ENCODE data around the gene TSC22D4. TPM values are rescaled to one million over a fixed set of nuclear protein-coding genes. Genes with fewer than 3 reads are reported as not detected.

The TSC22D4 gene
- total RNA-seq, 3 donors from 2014 or later, result 45.1 to 65.2 (median 64.8) TPM

- peak; percentile 48 to 70 (median 55) for DNase-seq
- no peak overlapping the region for H3K4me3 ChIP-seq
- intact Hi-C loops (cut with DNase I, micrococcal nuclease), result no loop called here
- no peaks in the 10 kb centered on the region for H3K36me3 ChIP-seq (ENCODE audit: low read depth)
- TF ChIP-seq, protein P1, sequence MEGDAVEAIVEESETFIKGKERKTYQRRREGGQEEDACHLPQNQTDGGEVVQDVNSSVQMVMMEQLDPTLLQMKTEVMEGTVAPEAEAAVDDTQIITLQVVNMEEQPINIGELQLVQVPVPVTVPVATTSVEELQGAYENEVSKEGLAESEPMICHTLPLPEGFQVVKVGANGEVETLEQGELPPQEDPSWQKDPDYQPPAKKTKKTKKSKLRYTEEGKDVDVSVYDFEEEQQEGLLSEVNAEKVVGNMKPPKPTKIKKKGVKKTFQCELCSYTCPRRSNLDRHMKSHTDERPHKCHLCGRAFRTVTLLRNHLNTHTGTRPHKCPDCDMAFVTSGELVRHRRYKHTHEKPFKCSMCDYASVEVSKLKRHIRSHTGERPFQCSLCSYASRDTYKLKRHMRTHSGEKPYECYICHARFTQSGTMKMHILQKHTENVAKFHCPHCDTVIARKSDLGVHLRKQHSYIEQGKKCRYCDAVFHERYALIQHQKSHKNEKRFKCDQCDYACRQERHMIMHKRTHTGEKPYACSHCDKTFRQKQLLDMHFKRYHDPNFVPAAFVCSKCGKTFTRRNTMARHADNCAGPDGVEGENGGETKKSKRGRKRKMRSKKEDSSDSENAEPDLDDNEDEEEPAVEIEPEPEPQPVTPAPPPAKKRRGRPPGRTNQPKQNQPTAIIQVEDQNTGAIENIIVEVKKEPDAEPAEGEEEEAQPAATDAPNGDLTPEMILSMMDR (IDR thresholded peaks at IDR 0.05), result no peak
- peak; percentile 79 for ATAC-seq
- no peaks in the 10 kb centered on the region for H3K9me3 ChIP-seq
- peaks cover 5% of the 10 kb centered on the region for H3K4me1 ChIP-seq (ENCODE audit: low read depth)
Observed at GRCh38 chr7:100489824-100490223, 10.8 kb upstream of the TSC22D4 start.

DNA sequence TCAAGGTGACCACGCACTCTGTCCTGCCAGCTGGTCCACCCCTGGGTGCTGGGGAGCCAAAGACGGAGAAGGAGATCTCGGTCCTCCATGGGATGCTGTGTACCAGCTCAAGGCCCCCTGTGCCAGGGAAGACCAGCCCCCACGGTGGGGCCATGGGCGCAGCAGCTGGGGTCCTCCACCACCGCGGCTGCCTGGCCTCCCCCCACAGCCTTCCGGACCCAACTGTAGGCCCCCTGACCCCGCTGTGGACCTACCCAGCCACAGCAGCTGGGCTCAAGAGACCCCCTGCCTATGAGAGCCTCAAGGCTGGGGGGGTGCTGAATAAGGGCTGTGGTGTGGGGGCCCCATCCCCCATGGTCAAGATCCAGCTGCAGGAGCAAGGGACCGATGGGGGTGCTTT is 10.1 kb upstream of the TSC22D4 start:
- intact Hi-C loops (cut with DNase I, micrococcal nuclease), result no loop called here
- DNase-seq (no peak), ATAC-seq (no peak)
- no peaks in the 10 kb centered on the region for H3K36me3 ChIP-seq (ENCODE audit: low read depth)
- H3K9me3 ChIP-seq, result no peaks in the 10 kb centered on the region
- H3K4me1 ChIP-seq (ENCODE audit: low read depth), result peaks cover 5% of the 10 kb centered on the region
- no peak overlapping the region for H3K4me3 ChIP-seq
- TF ChIP-seq, protein P1 (IDR thresholded peaks at IDR 0.05), result no peak

- Histone ChIP-seq H3K4me3 (no peak overlapping the region), H3K4me1 (ENCODE audit: low read depth) (peaks cover 4% of the 10 kb centered on the region), H3K36me3 (ENCODE audit: low read depth) (no peaks in the 10 kb centered on the region), H3K9me3 (no peaks in the 10 kb centered on the region)
- intact Hi-C loops (cut with DNase I, micrococcal nuclease), result no loop called here
- peak in 1 of 3 donors; percentile 49 for DNase-seq
- ATAC-seq, result no peak
- TF ChIP-seq, protein P1 (IDR thresholded peaks at IDR 0.05), result no peak
Observed at GRCh38 chr7:100488333-100489095, 9.5 kb upstream of the TSC22D4 start.

DNA sequence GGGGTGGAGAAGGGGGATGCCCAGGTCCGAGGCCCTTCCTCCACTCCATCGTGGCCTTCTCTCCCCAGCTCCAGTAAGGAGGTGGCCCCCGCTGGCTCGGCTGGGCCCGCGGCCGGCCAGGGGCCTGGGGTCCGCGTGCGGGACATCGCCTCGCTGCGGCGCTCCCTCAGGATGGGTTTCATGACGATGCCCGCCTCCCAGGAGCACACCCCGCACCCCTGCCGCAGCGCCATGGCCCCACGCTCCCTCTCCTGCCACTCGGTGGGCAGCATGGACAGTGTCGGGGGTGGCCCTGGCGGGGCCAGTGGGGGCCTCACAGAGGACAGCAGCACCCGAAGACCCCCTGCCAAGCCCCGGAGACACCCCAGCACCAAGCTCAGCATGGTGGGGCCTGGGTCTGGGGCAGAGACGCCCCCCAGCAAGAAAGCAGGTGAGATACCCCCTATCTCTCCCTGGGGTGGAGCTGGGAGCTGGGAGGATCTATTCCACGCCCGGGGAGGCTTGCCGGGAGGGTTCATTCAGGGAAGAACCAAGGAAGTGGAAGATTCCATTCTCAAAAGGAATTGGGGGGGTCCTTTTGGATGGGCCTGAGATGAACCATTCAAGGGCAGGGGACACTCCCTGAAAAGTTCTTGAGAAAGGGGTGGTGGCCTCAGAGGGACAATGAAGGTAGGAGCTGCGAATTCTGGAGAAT is 7.9 kb upstream of the TSC22D4 start:
- no peak overlapping the region for H3K4me3 ChIP-seq
- no peaks in the 10 kb centered on the region for H3K36me3 ChIP-seq (ENCODE audit: low read depth)
- no peaks in the 10 kb centered on the region for H3K9me3 ChIP-seq
- DNase-seq (peak in 1 of 3 donors; percentile 33), ATAC-seq (no peak)
- peaks cover 7% of the 10 kb centered on the region for H3K4me1 ChIP-seq (ENCODE audit: low read depth)
- intact Hi-C loops (cut with DNase I, micrococcal nuclease), result no loop called here
- TF ChIP-seq, protein P1 (IDR thresholded peaks at IDR 0.05), result no peak

DNA sequence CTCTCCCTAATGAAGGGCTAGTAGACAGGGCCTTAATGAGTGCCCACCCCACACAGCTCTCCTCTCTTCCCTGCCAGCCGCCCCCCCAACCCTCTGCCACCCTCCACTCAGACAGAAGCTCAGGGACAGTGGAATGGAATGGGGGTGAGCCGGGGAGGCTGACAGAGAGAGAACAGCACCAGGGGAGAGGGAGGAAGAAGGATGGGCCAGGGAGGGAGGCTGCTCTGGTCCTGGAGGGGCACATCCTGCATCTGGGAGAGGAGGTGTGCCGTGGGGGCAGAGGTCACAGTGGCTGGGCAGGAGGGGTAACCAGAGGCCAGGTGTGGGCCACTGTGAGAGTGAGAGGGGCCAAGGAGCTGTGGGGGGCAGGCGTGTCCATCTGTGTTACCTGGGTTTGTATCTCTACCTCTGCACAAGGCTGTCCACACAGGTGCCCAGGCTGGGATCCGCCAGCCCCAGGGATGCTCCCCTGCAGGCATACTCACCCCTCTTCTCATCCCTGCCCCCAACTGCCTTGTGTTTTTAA is 7.2 kb upstream of the TSC22D4 start:
- DNase-seq (no peak), ATAC-seq (no peak)
- TF ChIP-seq, protein P1 (IDR thresholded peaks at IDR 0.05), result no peak

More for the DNA sequence above, 7.2 kb upstream of the TSC22D4 start:
- H3K4me1 ChIP-seq (ENCODE audit: low read depth), result peaks cover 9% of the 10 kb centered on the region
- intact Hi-C loops (cut with DNase I, micrococcal nuclease), result no loop called here
- H3K36me3 ChIP-seq (ENCODE audit: low read depth), result no peaks in the 10 kb centered on the region
- H3K4me3 ChIP-seq, result no peak overlapping the region
- no peaks in the 10 kb centered on the region for H3K9me3 ChIP-seq
